ENCODE measurements around the gene FZR1. TPM values are rescaled to one million over a fixed set of nuclear protein-coding genes. Genes with fewer than 3 reads are reported as not detected.

Gene FZR1
- total and polyA plus RNA-seq, 2 of the 8 experiments (the other 6 are each of a cell fraction or from before 2014, with no cell fraction given) = 21.6 to 35.5 TPM

- Histone ChIP-seq H3K9ac (replicated peaks in 1 of 4; ENCODE audit: extremely low read depth in 1 of 4, low read depth in 3 of 4, low read length in 3 of 4) (no peak within 1 kb of the TSS), H3K36me3 (ENCODE audit: control insufficient read depth in 2 of 4, insufficient read depth in 4 of 4, low read length in 3 of 4) (no peaks in the 10 kb centered on the region), H3K56ac (replicated peaks; ENCODE audit: insufficient read length, low read depth, low read length) (no peak within 1 kb of the TSS), H3K9me3 (ENCODE audit: insufficient read depth in 2 of 2, low read depth in 1 of 2, low read length in 1 of 2) (no peaks in the 10 kb centered on the region), H2BK120ac (replicated peaks; ENCODE audit: low read depth, low read length) (no peak within 1 kb of the TSS), H3K4me3 (ENCODE audit: extremely low read depth in 1 of 4, insufficient read depth in 2 of 4, low read depth in 3 of 4, low read length in 4 of 4) (no peak within 1 kb of the TSS), H2AFZ (ENCODE audit: low read length) (no peak within 1 kb of the TSS), H3K4me1 (replicated peaks in 1 of 4; ENCODE audit: control insufficient read depth in 3 of 4, insufficient read depth in 4 of 4, low read length in 3 of 4) (peaks cover 0 to 6% (median 5%) of the 10 kb centered on the region in 4 experiments; a peak in 6 of 7 replicates), H4K20me1 (replicated peaks in 1 of 2; ENCODE audit: control insufficient read depth in 1 of 2, insufficient read depth in 2 of 2, low read length in 2 of 2) (peaks cover 0 to 2% of the 10 kb centered on the region in 2 experiments), H2BK15ac (ENCODE audit: low read length) (no peak within 1 kb of the TSS), H3K4ac (replicated peaks; ENCODE audit: insufficient read length, low read depth, low read length) (no peak within 1 kb of the TSS), H3K4me2 (ENCODE audit: insufficient read depth in 1 of 2, low read depth in 2 of 2, low read length in 2 of 2) (no peak within 1 kb of the TSS), H4K5ac (ENCODE audit: insufficient read length, low read depth, low read length) (no peak within 1 kb of the TSS), H3K14ac (ENCODE audit: insufficient read length) (no peak within 1 kb of the TSS), H3K27me3 (replicated peaks in 1 of 4; ENCODE audit: control insufficient read depth in 3 of 4, extremely low read depth in 1 of 4, insufficient read depth in 3 of 4, low read length in 3 of 4) (0 out of 7 replicates have a peak, but pooled peaks cover 0 to under 1% (median 0%) of the 10 kb centered on the region in 4 experiments), H3K18ac (ENCODE audit: extremely low read depth, low read length) (no peak within 1 kb of the TSS), H3K79me1 (ENCODE audit: low read depth, low read length) (no peaks in the 10 kb centered on the region), H2BK20ac (ENCODE audit: low read length) (no peak within 1 kb of the TSS), H4K8ac (ENCODE audit: extremely low read depth, insufficient read depth, low read length) (no peak within 1 kb of the TSS), H2AK5ac (ENCODE audit: low read depth, low read length) (no peak within 1 kb of the TSS), H3K23ac (ENCODE audit: insufficient read length) (no peak within 1 kb of the TSS), H4K91ac (replicated peaks; ENCODE audit: insufficient read length, low read length) (no peak within 1 kb of the TSS), H2BK12ac (ENCODE audit: low read depth, low read length) (no peak within 1 kb of the TSS), H3K23me2 (ENCODE audit: low read depth, low read length) (peaks cover 4% of the 10 kb centered on the region; the same call in 1 of the 2 replicates), H3K79me2 (ENCODE audit: control insufficient read depth in 1 of 2, insufficient read depth in 2 of 2, low read length in 2 of 2) (no peaks in the 10 kb centered on the region), H3K27ac (ENCODE audit: low read depth, low read length) (no peak within 1 kb of the TSS), H2BK5ac (ENCODE audit: low read depth, low read length) (no peak within 1 kb of the TSS)
- DNase-seq (ENCODE audit: low read depth in 1 of 2, low spot score in 2 of 2) = no peak
- FAIRE-seq = no peak
- WGBS, 2 experiments (ENCODE audit: extremely low coverage in 1 of 2, insufficient coverage in 1 of 2, insufficient read length in 1 of 2, insufficient replicate concordance in 2 of 2, low coverage in 1 of 2, low lambda C conversion rate in 2 of 2, missing lambda C conversion rate in 1 of 2) = 88% methylated on average over 27 of the region's 33 CpGs; no CpG with 5 or more reads in 1 of the 2 experiments
- ChIA-PET POLR2A (ENCODE audit: partially characterized antibody) (interaction anchor here (1.0 to 2.2 kb wide), 5 partner anchors 8 to 59 kb away, joined by 3 to 10 read pairs (median 5); no protein-coding TSS in a partner anchor), CTCF (ENCODE audit: partially characterized antibody) (interaction anchor here (0.8 to 8.4 kb wide), 11 partner anchors 11 to 178 kb away, joined by 3 to 97 read pairs (median 4); partner anchors contain the start of gene DOHH)
- no peak for TF ChIP-seq PHF8 (conservative IDR thresholded peaks at IDR 0.05; ENCODE audit: low read depth, low read length)
- TF ChIP-seq RNF2 (IDR thresholded peaks at IDR 0.05; ENCODE audit: borderline replicate concordance, low read depth, low read length, missing control alignments, poor library complexity, severe bottlenecking) = no peak
- TF ChIP-seq TAF7 (optimal IDR thresholded peaks at IDR 0.05; ENCODE audit: borderline replicate concordance, low read depth, low read length) = no peak
- TF ChIP-seq YY1 (IDR thresholded peaks at IDR 0.05; ENCODE audit: low read depth, low read length) = no peak
- TF ChIP-seq RXRA (IDR thresholded peaks at IDR 0.05; ENCODE audit: insufficient read depth, low read depth, low read length) = no peak
- TF ChIP-seq SRF (IDR thresholded peaks at IDR 0.05; ENCODE audit: low read depth, low read length) = no peak
- TF ChIP-seq HDAC2 (IDR thresholded peaks at IDR 0.05; ENCODE audit: borderline replicate concordance in 1 of 2, low read depth in 2 of 2, low read length in 2 of 2) = no peak
- TF ChIP-seq TBP (IDR thresholded peaks at IDR 0.05; ENCODE audit: low read depth, low read length) = no peak
- no peak for TF ChIP-seq POU5F1 (IDR thresholded peaks at IDR 0.05; ENCODE audit: low read depth, low read length)
- TF ChIP-seq FOSL1 (IDR thresholded peaks at IDR 0.05; ENCODE audit: insufficient read depth, low read depth, low read length) = no peak
- no peak for TF ChIP-seq SIX5 (IDR thresholded peaks at IDR 0.05; ENCODE audit: low read depth, low read length)
- no peak for TF ChIP-seq TCF12 (IDR thresholded peaks at IDR 0.05; ENCODE audit: low read depth, low read length)
- no peak for TF ChIP-seq RBBP5 (IDR thresholded peaks at IDR 0.05; ENCODE audit: borderline replicate concordance, low read depth, low read length)
- TF ChIP-seq KDM5A (IDR thresholded peaks at IDR 0.05; ENCODE audit: low read length) = no peak
Observed at GRCh38 chr19:3483226-3483628, 22.9 kb upstream of the FZR1 start, which contains the start of gene SMIM44. Gene SMIM44, minus strand, starts transcription at chr19:3483441. Its CDS starts 38 bp downstream, at chr19:3483403.
